DMS114 treated with DMSO at 0.1 percent for 48 hours (cell line): ENCODE data around the gene TMEM229B.

ENCODE experiments used
- DNase-seq: peaks from one replicate; lab custom pipeline; 2025; ENCODE audit not compliant: unreplicated experiment; lab: John Stamatoyannopoulos, UW

TMEM229B gene

DNA sequence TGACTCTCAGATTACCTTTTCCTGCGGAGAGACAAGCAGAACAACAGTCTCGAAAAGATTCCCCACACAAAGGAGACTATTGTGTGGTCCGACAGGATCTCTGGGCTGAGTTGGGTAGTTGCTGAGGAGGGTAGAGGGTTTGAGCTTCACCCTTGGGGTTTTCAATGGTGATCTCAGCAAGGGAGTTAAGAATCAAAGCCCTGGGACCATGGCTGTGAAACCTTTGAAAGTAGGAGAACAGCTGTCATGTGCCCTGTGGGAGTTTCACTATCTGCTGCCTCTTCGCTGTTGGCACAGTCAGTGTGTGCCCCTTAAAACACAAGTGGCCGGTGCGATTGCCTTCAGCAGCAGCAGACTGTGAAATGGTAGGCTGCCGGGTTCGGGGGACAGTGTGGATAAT, 62.4 kb downstream of the TMEM229B start:
- no peak for DNase-seq

DNA sequence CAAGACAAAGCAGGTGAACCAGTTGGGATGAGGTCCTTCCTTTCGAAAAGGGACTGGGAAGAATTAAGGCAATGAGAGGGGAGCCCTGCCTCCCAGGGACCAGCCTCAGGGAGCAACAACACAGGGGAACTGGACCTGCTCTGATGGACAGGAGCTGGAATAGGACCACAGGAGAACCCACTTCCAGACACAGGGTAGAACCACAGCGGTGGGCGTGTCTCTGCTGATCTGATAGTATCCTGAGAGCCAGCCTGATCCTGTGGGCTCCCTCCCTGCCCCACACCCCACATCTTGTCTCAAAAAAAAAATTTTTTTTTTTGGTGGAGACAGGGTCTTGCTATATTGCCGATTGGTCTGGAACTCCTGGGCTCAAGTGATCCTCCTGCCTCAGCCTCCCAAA, 62.9 kb downstream of the TMEM229B start:
- DNase-seq, result no peak

DNA sequence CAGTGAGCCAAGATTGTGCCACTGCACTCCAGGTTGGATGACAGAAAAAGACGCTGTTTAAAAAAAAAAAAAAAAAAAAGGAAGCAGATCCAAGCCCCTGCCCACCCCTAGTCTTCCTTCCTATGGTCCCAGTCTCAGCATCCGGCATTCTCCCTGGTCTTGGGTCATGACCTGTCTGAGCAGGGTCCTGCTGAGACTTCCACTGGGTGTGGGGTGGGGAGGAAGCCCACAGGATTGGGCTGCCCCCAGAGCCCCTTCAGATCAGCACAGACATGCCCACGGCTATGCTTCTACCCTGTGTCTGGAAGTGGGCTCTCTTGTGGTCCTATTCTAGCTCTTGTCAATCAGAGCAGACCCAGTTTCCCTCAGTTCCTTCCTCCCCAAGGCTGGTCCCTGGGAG, 64.0 kb downstream of the TMEM229B start:
- no peak for DNase-seq

DNA sequence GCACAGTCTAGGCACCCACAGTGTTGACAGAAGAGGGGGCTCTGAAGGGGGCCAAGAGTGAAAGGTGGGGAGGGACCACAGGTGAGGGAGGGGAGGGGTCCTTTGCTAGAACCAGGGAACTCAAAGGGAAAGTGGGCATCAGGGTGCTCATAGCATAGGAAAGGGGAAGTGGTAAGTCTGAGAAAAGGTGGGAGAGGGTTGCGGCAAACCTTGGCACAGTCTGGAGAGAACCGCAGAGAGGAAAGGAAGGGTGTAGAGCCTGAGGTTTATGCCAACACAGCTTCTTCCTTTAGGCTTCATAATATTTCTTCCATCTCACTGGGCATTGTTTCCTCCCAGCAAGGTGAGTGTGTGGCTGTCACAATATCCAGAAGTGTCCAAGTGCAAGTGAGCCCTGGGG, 65.1 kb downstream of the TMEM229B start:
- no peak for DNase-seq

DNA sequence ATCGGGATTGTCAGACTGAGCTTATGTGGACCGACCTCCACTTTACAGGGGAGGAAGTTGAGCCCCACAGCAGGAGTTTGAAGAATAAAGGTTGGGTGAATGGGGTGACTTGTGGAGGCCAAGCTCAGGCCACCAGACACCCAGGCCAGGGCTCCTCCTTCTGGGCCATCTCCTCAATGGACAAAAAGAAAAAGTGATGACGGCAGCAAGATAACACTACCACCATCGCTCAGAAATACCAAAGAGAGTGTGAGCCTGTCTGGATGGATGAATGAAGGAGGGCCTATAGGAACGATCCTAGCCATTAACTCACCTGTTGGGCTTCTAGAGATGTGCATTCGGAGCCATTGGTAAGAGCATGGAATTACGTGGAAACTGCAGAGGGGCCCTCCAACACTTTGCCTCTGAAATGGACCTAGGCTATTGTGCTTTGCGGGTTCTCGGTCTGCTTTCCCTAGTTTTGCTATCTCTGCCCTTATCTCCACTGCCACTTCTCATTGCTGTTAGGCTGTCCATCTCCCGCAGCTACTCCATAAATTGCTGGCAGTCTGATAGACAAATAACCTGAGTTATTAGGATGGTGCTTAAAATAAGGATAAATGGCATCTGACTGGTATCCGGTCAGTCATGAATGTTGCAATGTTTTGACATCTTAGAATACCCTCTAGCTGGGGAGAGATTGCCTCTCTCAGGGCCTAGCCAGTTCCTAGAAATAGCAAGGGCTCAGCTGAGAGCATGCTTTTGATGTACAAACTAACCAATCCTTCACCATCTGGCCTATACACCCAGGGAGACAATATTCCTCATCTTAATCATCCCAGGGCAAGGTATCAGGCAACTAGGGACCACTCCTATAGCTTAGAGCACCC, 66.9 kb downstream of the TMEM229B start:
- no peak for DNase-seq
